GM19438 (cell line): ENCODE measurements around the gene CAMTA1.

Experiments used
- ATAC-seq: cut with Tn5 transposase; IDR thresholded peaks from one replicate; pipeline ENCODE4 v1.9.1; 2021; ENCODE audit warnings: low read depth; ENCODE audit not compliant: unreplicated experiment

Gene CAMTA1

GRCh38 chr1:7508052-7508933, 723.0 kb downstream of the CAMTA1 start:
- no peak for ATAC-seq

- ATAC-seq = no peak
Observed at GRCh38 chr1:7508934-7509519, 723.8 kb downstream of the CAMTA1 start.

- ATAC-seq = no peak
Observed at GRCh38 chr1:7509598-7509997, 724.3 kb downstream of the CAMTA1 start.

- no peak for ATAC-seq
Observed at GRCh38 chr1:7510389-7510931, 725.2 kb downstream of the CAMTA1 start.

- no peak for ATAC-seq
Observed at GRCh38 chr1:7511381-7511780, 726.1 kb downstream of the CAMTA1 start.

- ATAC-seq = no peak
Observed at GRCh38 chr1:7513081-7513480, 727.8 kb downstream of the CAMTA1 start.

- no peak for ATAC-seq
Observed at GRCh38 chr1:7515175-7515574, 729.9 kb downstream of the CAMTA1 start.

- no peak for ATAC-seq
Observed at GRCh38 chr1:7515904-7516303, 730.6 kb downstream of the CAMTA1 start.

GRCh38 chr1:7516341-7516740, 731.1 kb downstream of the CAMTA1 start:
- no peak for ATAC-seq

GRCh38 chr1:7516929-7517328, 731.7 kb downstream of the CAMTA1 start:
- no peak for ATAC-seq

- no peak for ATAC-seq
Observed at GRCh38 chr1:7517611-7518330, 732.5 kb downstream of the CAMTA1 start.

- no peak for ATAC-seq
Observed at GRCh38 chr1:7518411-7518810, 733.2 kb downstream of the CAMTA1 start.

GRCh38 chr1:7519181-7519860, 734.1 kb downstream of the CAMTA1 start:
- no peak for ATAC-seq

- no peak for ATAC-seq
Observed at GRCh38 chr1:7519861-7520395, 734.7 kb downstream of the CAMTA1 start.

GRCh38 chr1:7520496-7520895, 735.2 kb downstream of the CAMTA1 start:
- no peak for ATAC-seq

- ATAC-seq = no peak
Observed at GRCh38 chr1:7524341-7525337, 739.4 kb downstream of the CAMTA1 start.

- no peak for ATAC-seq
Observed at GRCh38 chr1:7525338-7526063, 740.2 kb downstream of the CAMTA1 start.

GRCh38 chr1:7526196-7526866, 741.1 kb downstream of the CAMTA1 start:
- ATAC-seq = no peak
